Activated B cell treated with CpG ODN at 0.5 μM for 24 hours (primary cell): ENCODE data around the gene FRG2C. TPM values are rescaled to one million over a fixed set of nuclear protein-coding genes. Genes with fewer than 3 reads are reported as not detected.

Experiments used
- ATAC-seq: fragments of 200-7000 bp; cut with Tn5 transposase; one replicate; pipeline ENCODE4 v1.10.0; 2021; ENCODE audit warnings: low read depth, mild to moderate bottlenecking, moderate library complexity
- CTCF ChIA-PET: fragments of 350-600 bp; sonication (Branson Sonifier 250); formaldehyde crosslinking; loops from one replicate; lab custom pipeline; 2021; ENCODE audit warnings: antibody characterized with exemption; lab: Charles Lee
- POLR2A ChIA-PET: fragments of 350-600 bp; sonication (Branson Sonifier 250); formaldehyde crosslinking; loops from one replicate; lab custom pipeline; 2021; ENCODE audit warnings: antibody characterized with exemption; lab: Charles Lee
- DNase-seq: peaks from one replicate; pipeline ENCODE4 v3.0.0; 2022
- H3K27ac Mint-ChIP-seq: one replicate; pipeline ENCODE4 v1.8.0; 2020; ENCODE audit warnings: mixed read lengths
- H3K27me3 Mint-ChIP-seq: one replicate; pipeline ENCODE4 v1.8.0; 2021; ENCODE audit warnings: mixed read lengths
- H3K36me3 Mint-ChIP-seq: one replicate; pipeline ENCODE4 v1.8.0; 2021; ENCODE audit warnings: low read depth, mixed read lengths
- H3K4me1 Mint-ChIP-seq: one replicate; pipeline ENCODE4 v1.8.0; 2021; ENCODE audit warnings: mixed read lengths
- H3K4me3 Mint-ChIP-seq: one replicate; pipeline ENCODE4 v1.8.0; 2020; ENCODE audit warnings: mild to moderate bottlenecking, mixed read lengths
- H3K9me3 Mint-ChIP-seq: one replicate; pipeline ENCODE4 v1.8.0; 2020; ENCODE audit warnings: mixed read lengths
- intact Hi-C: fragments of 100-400 bp; cut with micrococcal nuclease; formaldehyde crosslinking; loops from one replicate; pipeline ENCODE4 v1.15.1; 2024
- total RNA-seq: library from RNA; stranded (reverse); gene quantifications from 2 replicates; pipeline ENCODE4 v1.2.3, GENCODE V29; 2022
- TF ChIP-seq, protein P1 (sequence below): fragments of 200-600 bp; IDR thresholded peaks from one replicate; pipeline ENCODE4 v1.8.0; 2022; ENCODE audit warnings: antibody characterized with exemption, mild to moderate bottlenecking

FRG2C gene
- total RNA-seq, 1 donor from 2014 or later = not detected

DNA sequence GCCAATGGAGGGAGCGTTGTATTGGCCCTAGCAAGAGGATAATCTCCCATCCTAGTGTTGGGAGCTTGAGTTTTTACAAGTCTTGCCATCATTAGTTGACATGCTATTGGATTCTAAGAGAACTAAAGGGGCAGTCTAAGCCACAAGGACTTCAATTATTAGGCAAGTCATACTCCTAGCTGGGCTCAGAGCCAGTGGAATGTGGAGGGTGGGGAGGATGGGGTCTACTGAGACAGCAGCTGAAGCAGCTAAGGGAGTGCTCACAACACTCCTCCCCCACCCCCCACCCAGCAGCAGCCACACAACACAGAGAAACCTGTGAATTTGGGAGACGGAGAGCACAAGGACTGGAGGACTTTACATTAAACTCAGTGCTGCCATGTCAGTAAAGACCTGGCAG, 27.9 kb downstream of the FRG2C start:
- TF ChIP-seq, protein P1, sequence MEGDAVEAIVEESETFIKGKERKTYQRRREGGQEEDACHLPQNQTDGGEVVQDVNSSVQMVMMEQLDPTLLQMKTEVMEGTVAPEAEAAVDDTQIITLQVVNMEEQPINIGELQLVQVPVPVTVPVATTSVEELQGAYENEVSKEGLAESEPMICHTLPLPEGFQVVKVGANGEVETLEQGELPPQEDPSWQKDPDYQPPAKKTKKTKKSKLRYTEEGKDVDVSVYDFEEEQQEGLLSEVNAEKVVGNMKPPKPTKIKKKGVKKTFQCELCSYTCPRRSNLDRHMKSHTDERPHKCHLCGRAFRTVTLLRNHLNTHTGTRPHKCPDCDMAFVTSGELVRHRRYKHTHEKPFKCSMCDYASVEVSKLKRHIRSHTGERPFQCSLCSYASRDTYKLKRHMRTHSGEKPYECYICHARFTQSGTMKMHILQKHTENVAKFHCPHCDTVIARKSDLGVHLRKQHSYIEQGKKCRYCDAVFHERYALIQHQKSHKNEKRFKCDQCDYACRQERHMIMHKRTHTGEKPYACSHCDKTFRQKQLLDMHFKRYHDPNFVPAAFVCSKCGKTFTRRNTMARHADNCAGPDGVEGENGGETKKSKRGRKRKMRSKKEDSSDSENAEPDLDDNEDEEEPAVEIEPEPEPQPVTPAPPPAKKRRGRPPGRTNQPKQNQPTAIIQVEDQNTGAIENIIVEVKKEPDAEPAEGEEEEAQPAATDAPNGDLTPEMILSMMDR = no peak
- Mint-ChIP-seq H3K27me3 (no peaks in the 10 kb centered on the region), H3K4me1 (no peaks in the 10 kb centered on the region), H3K27ac (no peak overlapping the region), H3K36me3 (no peaks in the 10 kb centered on the region), H3K9me3 (peaks cover 14% of the 10 kb centered on the region), H3K4me3 (no peak overlapping the region)
- intact Hi-C loops = no loop called here
- no peak for DNase-seq
- ChIA-PET CTCF (no interaction called here), POLR2A (no interaction called here)
- ATAC-seq = no peak

Other genes with a start within 250 kb of the FRG2C start
- 13.5 and 15.3 TPM in 2 replicates for gene ZNF717, start 121.2 kb downstream of the FRG2C start, total RNA-seq